WTC11 (cell line): ENCODE measurements around the gene FIGNL2. TPM values are rescaled to one million over a fixed set of nuclear protein-coding genes. Genes with fewer than 3 reads are reported as not detected.

Source experiments
- ATAC-seq: fragments of 200-7000 bp; cut with Tn5 transposase; 2 replicates; pipeline ENCODE4 v1.10.0; 2021; ENCODE audit warnings: mild to moderate bottlenecking, moderate library complexity
- CTCF ChIA-PET: fragments of 300-600 bp; sonication (Branson Sonifier 250); formaldehyde crosslinking; loops from one replicate; lab custom pipeline; 2021; ENCODE audit warnings: antibody characterized with exemption; lab: Charles Lee
- POLR2A ChIA-PET: fragments of 350-600 bp; sonication (Branson Sonifier 250); formaldehyde crosslinking; loops from one replicate; lab custom pipeline; 2021; ENCODE audit warnings: antibody characterized with exemption; lab: Charles Lee
- DNase-seq: peaks from one replicate; pipeline ENCODE4 v3.0.0; 2021; ENCODE audit warnings: low spot score
- H3K27ac Mint-ChIP-seq: 2 replicates; pipeline ENCODE4 v1.8.0; 2021; ENCODE audit warnings: mixed read lengths
- H3K27me3 Mint-ChIP-seq: 2 replicates; pipeline ENCODE4 v1.8.0; 2021; ENCODE audit warnings: low read depth, mild to moderate bottlenecking, moderate library complexity, mixed read lengths
- H3K36me3 Mint-ChIP-seq: 2 replicates; pipeline ENCODE4 v1.8.0; 2021; ENCODE audit warnings: mixed read lengths
- H3K4me1 Mint-ChIP-seq: 2 replicates; pipeline ENCODE4 v1.8.0; 2022; ENCODE audit warnings: mixed read lengths
- H3K4me3 Mint-ChIP-seq: 2 replicates; pipeline ENCODE4 v1.8.0; 2021; ENCODE audit warnings: mild to moderate bottlenecking, moderate library complexity, mixed read lengths
- H3K9me3 Mint-ChIP-seq: 2 replicates; pipeline ENCODE4 v1.8.0; 2021; ENCODE audit warnings: mixed read lengths
- CBFB ChIP-seq: sonication (generic); formaldehyde crosslinking; IDR thresholded peaks from 2 replicates; pipeline ENCODE4 v1.8.1; 2022; ENCODE audit warnings: mild to moderate bottlenecking, low read depth, missing genetic modification reagents
- CREB1 ChIP-seq: sonication (generic); formaldehyde crosslinking; IDR thresholded peaks from 2 replicates; pipeline ENCODE4 v1.8.0; 2023; ENCODE audit warnings: mild to moderate bottlenecking, missing genetic modification reagents
- CTCF ChIP-seq: fragments of 200-600 bp; IDR thresholded peaks from 2 replicates; pipeline ENCODE4 v1.8.0; 2022; ENCODE audit warnings: antibody characterized with exemption
- MYBL2 ChIP-seq: sonication (generic); formaldehyde crosslinking; IDR thresholded peaks from 2 replicates; pipeline ENCODE4 v1.8.1; 2023; ENCODE audit warnings: mild to moderate bottlenecking, moderate library complexity, missing genetic modification reagents
- NR1H2 ChIP-seq: sonication (generic); formaldehyde crosslinking; IDR thresholded peaks from 2 replicates; pipeline ENCODE4 v1.9.0; 2021; ENCODE audit warnings: mild to moderate bottlenecking, moderate library complexity, missing genetic modification reagents
- STAT6 ChIP-seq: sonication (generic); formaldehyde crosslinking; conservative IDR thresholded peaks from 2 replicates; pipeline ENCODE4 v1.8.1; 2023; ENCODE audit warnings: mild to moderate bottlenecking, low read depth, missing genetic modification reagents, moderate library complexity
- TEAD4 ChIP-seq: sonication (generic); formaldehyde crosslinking; IDR thresholded peaks from 2 replicates; pipeline ENCODE4 v1.8.0; 2022; ENCODE audit warnings: mild to moderate bottlenecking, missing genetic modification reagents
- total RNA-seq: library from RNA; stranded (reverse); gene quantifications from 3 replicates; pipeline ENCODE4 v1.2.3, GENCODE V29; 2021
- TF ChIP-seq, protein P1 (sequence below): fragments of 250-450 bp; sonication (Bioruptor Pico); IDR thresholded peaks from 2 replicates; pipeline ENCODE4 v1.9.0; 2021; ENCODE audit warnings: mild to moderate bottlenecking, borderline replicate concordance

FIGNL2 gene
- total RNA-seq, 1 experiment from 2014 or later, result 9.9 TPM

GRCh38 chr12:51893786-51894185 is 45.3 kb upstream of the FIGNL2 start (continued):
- no peak for TF ChIP-seq NR1H2
- no peak for TF ChIP-seq CTCF
- no peak for TF ChIP-seq CREB1 (CRISPR knock-in tag)

DNA sequence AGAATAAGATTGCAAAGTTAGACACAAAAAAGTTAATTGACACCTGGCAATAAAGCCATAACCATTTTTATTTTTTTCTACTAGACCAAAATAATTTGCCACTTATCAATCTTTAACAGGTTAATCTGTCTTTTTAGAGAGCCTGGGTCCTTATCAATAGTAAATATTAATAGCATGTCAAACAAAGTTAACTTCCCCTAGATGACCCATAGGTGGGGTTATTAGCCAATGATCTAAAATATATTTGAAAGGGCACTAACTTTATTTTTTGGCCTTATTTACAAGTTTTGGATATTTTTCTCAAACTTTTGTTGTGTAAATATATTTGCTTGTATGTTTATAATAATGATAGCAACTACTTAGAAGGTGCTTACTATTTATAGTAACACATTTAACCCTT is 43.3 kb upstream of the FIGNL2 start:
- no peak overlapping the region for H3K4me3 Mint-ChIP-seq
- TF ChIP-seq CBFB (no peak), MYBL2 (CRISPR knock-in tag) (no peak), STAT6 (CRISPR knock-in tag) (no peak)
- ChIA-PET CTCF (interaction anchor here (0.6 to 6.4 kb wide), 16 partner anchors 14 to 360 kb away, joined by 3 to 91 read pairs (median 4); partner anchors contain the start of genes ACVR1B and ACVRL1), POLR2A (no interaction called here)
- peaks cover 14% of the 10 kb centered on the region for H3K27me3 Mint-ChIP-seq
- H3K27ac Mint-ChIP-seq, result no peak overlapping the region
- no peak for DNase-seq
- no peaks in the 10 kb centered on the region for H3K9me3 Mint-ChIP-seq
- H3K4me1 Mint-ChIP-seq, result peaks cover 22% of the 10 kb centered on the region
- ATAC-seq, result no peak
- H3K36me3 Mint-ChIP-seq, result no peaks in the 10 kb centered on the region

GRCh38 chr12:51890511-51891171 is 42.1 kb upstream of the FIGNL2 start:
- H3K36me3 Mint-ChIP-seq, result no peaks in the 10 kb centered on the region
- POLR2A ChIA-PET, result no interaction called here
- ATAC-seq (no peak), DNase-seq (no peak)
- no peaks in the 10 kb centered on the region for H3K9me3 Mint-ChIP-seq
- peaks cover 28% of the 10 kb centered on the region for H3K4me1 Mint-ChIP-seq
- H3K4me3 Mint-ChIP-seq, result no peak overlapping the region
- H3K27me3 Mint-ChIP-seq, result peaks cover 14% of the 10 kb centered on the region
- CTCF ChIA-PET, result interaction anchor here (0.8 to 4.9 kb wide), 15 partner anchors 8 to 341 kb away, joined by 3 to 57 read pairs (median 9); partner anchors contain the start of gene TAMALIN
- TF ChIP-seq CTCF (0 out of 2 replicates have a peak, but pooled peaks have one; percentile 13), TEAD4 (CRISPR knock-in tag) (no peak)
- TF ChIP-seq, protein P1, sequence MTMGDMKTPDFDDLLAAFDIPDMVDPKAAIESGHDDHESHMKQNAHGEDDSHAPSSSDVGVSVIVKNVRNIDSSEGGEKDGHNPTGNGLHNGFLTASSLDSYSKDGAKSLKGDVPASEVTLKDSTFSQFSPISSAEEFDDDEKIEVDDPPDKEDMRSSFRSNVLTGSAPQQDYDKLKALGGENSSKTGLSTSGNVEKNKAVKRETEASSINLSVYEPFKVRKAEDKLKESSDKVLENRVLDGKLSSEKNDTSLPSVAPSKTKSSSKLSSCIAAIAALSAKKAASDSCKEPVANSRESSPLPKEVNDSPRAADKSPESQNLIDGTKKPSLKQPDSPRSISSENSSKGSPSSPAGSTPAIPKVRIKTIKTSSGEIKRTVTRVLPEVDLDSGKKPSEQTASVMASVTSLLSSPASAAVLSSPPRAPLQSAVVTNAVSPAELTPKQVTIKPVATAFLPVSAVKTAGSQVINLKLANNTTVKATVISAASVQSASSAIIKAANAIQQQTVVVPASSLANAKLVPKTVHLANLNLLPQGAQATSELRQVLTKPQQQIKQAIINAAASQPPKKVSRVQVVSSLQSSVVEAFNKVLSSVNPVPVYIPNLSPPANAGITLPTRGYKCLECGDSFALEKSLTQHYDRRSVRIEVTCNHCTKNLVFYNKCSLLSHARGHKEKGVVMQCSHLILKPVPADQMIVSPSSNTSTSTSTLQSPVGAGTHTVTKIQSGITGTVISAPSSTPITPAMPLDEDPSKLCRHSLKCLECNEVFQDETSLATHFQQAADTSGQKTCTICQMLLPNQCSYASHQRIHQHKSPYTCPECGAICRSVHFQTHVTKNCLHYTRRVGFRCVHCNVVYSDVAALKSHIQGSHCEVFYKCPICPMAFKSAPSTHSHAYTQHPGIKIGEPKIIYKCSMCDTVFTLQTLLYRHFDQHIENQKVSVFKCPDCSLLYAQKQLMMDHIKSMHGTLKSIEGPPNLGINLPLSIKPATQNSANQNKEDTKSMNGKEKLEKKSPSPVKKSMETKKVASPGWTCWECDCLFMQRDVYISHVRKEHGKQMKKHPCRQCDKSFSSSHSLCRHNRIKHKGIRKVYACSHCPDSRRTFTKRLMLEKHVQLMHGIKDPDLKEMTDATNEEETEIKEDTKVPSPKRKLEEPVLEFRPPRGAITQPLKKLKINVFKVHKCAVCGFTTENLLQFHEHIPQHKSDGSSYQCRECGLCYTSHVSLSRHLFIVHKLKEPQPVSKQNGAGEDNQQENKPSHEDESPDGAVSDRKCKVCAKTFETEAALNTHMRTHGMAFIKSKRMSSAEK, result no peak
- H3K27ac Mint-ChIP-seq, result no peak overlapping the region
